ENCODE results near the gene HTRA2.

GRCh38 chr2:74569686-74570085 lies 40.0 kb downstream of the HTRA2 start:
- TF ChIP-seq CTCF (IDR thresholded peaks at IDR 0.05; ENCODE audit: borderline replicate concordance, extremely low read depth, low read length, poor library complexity, severe bottlenecking) (no peak), EZH2 (IDR thresholded peaks at IDR 0.05; ENCODE audit: borderline replicate concordance, low read depth, low read length, severe bottlenecking) (no peak)

Measured in DND-41 (cell line).